H1 (cell line): ENCODE measurements around the gene DCTPP1. TPM values are rescaled to one million over a fixed set of nuclear protein-coding genes. Genes with fewer than 3 reads are reported as not detected.

Experiments used
- CEBPB ChIP-seq: IDR thresholded peaks from 2 replicates; pipeline ENCODE4 v1.6.1; 2012; ENCODE audit warnings: low read depth, low read length
- CTBP2 ChIP-seq: IDR thresholded peaks from 2 replicates; pipeline ENCODE4 v1.7.0; 2011; ENCODE audit warnings: borderline replicate concordance, mild to moderate bottlenecking, moderate library complexity, mixed read lengths, low read length; ENCODE audit not compliant: insufficient read depth, insufficient read length
- POLR2AphosphoS5 ChIP-seq: IDR thresholded peaks from 2 replicates; pipeline ENCODE4 v1.6.1; 2011; ENCODE audit warnings: low read depth, low read length
- RNF2 ChIP-seq: fragments of 200-900, 300-1000 bp; sonication (generic); IDR thresholded peaks from 2 replicates; pipeline ENCODE4 v1.7.1; 2016; ENCODE audit warnings: borderline replicate concordance, low read depth, mild to moderate bottlenecking, antibody characterized with exemption, low read length; ENCODE audit not compliant: poor library complexity, severe bottlenecking; ENCODE audit errors: missing control alignments
- polyA plus RNA-seq, 7 experiments: library from polyadenylated mRNA; depleted of rRNA in 3 of 7; stranded (reverse) in 5 of 7; unstranded in 2 of 7; fragments of >200 nt in 5 of 7; fragments of 200-250 nt in 2 of 7; gene quantifications; 1 replicate in 5 of 7; 2 replicates in 1 of 7; 4 replicates in 1 of 7; pipeline versions ENCODE4 v1.2.1 to v1.2.3, GENCODE V29; 2011 to 2013; ENCODE audit warnings: missing spikeins in 2 of 7, mixed read lengths in 2 of 7
- total RNA-seq: library from RNA; stranded (reverse); fragmentation: NEBNext Ultra II Directional; extraction: Animal tissue kit (Norgen Biotek cat#: 25700); gene quantifications from 2 replicates; pipeline ENCODE4 v1.2.1, GENCODE V29; 2021
- TF ChIP-seq, protein P1 (sequence below): IDR thresholded peaks from 2 replicates; pipeline ENCODE4 v1.6.1; 2011; ENCODE audit warnings: low read depth, mild to moderate bottlenecking, low read length; ENCODE audit not compliant: insufficient read depth

The DCTPP1 gene
- total and polyA plus RNA-seq, 2 of the 8 experiments (the other 6 are each of a cell fraction or from before 2014, with no cell fraction given), result 94.5 to 103 TPM

DNA sequence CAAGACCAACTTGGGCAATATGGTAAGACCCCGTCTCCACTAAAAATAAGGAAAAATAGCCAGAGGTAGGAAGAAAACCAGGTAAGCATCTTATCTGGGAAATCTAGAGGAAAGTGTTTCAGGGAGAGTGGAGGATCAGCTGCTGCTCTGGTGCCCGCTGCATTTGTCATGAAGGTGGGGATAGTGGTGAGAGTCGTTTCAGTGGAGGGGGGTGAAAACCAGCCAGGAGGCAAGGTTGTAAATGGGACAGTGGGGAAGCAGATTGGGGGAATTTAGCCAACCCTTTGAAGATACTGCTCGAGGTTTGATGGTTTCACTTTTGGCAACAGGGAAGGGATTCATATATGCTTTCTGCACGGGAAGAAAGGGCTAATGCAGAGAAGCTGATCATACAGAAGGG lies 8.8 kb downstream of the DCTPP1 start (continued):
- TF ChIP-seq, protein P1, sequence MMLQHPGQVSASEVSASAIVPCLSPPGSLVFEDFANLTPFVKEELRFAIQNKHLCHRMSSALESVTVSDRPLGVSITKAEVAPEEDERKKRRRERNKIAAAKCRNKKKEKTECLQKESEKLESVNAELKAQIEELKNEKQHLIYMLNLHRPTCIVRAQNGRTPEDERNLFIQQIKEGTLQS, result no peak
- TF ChIP-seq POLR2AphosphoS5 (no peak), RNF2 (no peak), CTBP2 (no peak), CEBPB (no peak)
